IMR-90 (cell line): ENCODE measurements around the gene PIEZO1.

Source experiments
- CEBPB ChIP-seq: IDR thresholded peaks from 2 replicates; pipeline ENCODE4 v1.6.1; 2012; ENCODE audit warnings: low read depth, low read length, improper control_type of control experiment
- MAFK ChIP-seq: IDR thresholded peaks from 2 replicates; pipeline ENCODE4 v1.6.1; 2012; ENCODE audit warnings: low read depth, low read length, improper control_type of control experiment
- POLR2A ChIP-seq: IDR thresholded peaks from 2 replicates; pipeline ENCODE4 v1.6.1; 2012; ENCODE audit warnings: mild to moderate bottlenecking, low read depth, low read length
- SMC3 ChIP-seq: fragments of 150-350 bp; IDR thresholded peaks from 2 replicates; pipeline ENCODE4 v1.6.1; 2016; ENCODE audit warnings: low read depth, mild to moderate bottlenecking, antibody characterized with exemption, low read length, moderate library complexity
- USF2 ChIP-seq: fragments of 150-350 bp; IDR thresholded peaks from 2 replicates; pipeline ENCODE4 v1.6.1; 2017; ENCODE audit warnings: mild to moderate bottlenecking, antibody characterized with exemption, low read length, low read depth
- TF ChIP-seq, protein P1 (sequence below): conservative IDR thresholded peaks from 2 replicates; pipeline ENCODE4 v1.5.1; 2012; ENCODE audit warnings: mild to moderate bottlenecking, low read depth, low read length, improper control_type of control experiment

DNA sequence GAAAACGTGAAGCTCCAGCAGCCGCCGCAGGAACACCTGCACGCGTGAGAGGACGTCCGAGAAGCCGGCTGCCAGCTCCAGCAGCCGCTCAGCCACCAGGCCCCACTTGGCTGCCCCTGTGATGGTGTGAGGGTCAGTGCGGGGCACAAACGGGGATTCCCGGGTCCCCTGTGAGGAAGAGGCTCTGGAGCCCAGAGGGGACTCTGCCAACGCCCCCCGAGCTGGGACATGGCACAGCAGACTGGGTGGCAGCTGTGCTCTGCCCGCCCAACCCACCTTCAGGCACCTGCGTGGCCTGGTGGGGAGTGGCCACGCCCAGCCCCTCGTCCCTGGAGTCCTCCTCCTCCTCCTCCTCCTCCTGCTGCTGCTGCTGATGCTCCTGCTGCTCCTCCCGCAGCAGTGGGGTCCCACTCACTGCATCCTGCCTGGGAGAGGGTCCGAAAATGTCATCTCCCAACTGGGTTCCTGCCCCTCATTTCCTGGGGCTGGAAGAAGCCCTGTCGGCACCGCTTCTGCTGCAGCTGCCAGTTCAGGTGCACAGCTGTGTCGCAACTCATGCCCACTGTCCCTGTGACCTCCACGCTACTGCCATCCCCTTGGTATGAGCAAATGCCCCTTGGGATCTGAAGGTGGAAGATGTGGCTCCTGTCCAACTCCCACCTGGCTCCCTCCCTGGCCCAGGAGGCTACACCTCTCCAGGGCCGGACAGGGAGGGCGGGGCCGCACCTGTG, 51.2 kb downstream of the PIEZO1 start:
- TF ChIP-seq, protein P1, sequence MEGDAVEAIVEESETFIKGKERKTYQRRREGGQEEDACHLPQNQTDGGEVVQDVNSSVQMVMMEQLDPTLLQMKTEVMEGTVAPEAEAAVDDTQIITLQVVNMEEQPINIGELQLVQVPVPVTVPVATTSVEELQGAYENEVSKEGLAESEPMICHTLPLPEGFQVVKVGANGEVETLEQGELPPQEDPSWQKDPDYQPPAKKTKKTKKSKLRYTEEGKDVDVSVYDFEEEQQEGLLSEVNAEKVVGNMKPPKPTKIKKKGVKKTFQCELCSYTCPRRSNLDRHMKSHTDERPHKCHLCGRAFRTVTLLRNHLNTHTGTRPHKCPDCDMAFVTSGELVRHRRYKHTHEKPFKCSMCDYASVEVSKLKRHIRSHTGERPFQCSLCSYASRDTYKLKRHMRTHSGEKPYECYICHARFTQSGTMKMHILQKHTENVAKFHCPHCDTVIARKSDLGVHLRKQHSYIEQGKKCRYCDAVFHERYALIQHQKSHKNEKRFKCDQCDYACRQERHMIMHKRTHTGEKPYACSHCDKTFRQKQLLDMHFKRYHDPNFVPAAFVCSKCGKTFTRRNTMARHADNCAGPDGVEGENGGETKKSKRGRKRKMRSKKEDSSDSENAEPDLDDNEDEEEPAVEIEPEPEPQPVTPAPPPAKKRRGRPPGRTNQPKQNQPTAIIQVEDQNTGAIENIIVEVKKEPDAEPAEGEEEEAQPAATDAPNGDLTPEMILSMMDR: no peak
- TF ChIP-seq SMC3: no peak
- TF ChIP-seq CEBPB: peak; percentile 48; the same call in 1 of the 2 replicates
- TF ChIP-seq USF2: no peak
- no peak for TF ChIP-seq POLR2A
- TF ChIP-seq MAFK: no peak
